ENCODE data around the gene PALLD.
"Not testable (repeated sequence)": the region's sequence is repeated elsewhere in the genome, so short reads cannot be mapped to it uniquely, and the experiment has no call there.

The PALLD gene

DNA sequence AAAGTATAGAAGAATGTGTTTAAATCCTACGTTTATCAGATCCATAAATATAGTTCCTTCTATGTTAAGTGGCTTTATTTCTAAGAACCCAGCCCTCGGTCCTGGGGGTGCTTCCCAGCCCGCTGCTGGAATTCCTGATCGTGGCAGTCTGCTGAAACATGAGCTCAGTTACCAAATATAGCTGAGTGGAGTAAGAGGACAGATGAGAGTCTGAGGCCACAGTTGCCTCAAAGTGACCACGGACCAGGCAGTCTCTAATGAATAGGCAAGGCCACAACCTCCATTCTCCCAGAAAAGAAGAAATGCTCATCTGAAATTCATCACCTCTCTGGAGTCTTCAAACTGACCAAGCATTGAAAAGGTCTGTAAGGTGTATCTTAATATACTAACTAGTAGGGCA lies at the start of gene PALLD:
PALLD (plus strand) TSS at position 219 of the 400 bp plus-strand sequence.
- no peak for DNase-seq

GRCh38 chr4:168449063-168449462 lies 47.8 kb upstream of the PALLD start:
- not testable (repeated sequence) for DNase-seq

DNA sequence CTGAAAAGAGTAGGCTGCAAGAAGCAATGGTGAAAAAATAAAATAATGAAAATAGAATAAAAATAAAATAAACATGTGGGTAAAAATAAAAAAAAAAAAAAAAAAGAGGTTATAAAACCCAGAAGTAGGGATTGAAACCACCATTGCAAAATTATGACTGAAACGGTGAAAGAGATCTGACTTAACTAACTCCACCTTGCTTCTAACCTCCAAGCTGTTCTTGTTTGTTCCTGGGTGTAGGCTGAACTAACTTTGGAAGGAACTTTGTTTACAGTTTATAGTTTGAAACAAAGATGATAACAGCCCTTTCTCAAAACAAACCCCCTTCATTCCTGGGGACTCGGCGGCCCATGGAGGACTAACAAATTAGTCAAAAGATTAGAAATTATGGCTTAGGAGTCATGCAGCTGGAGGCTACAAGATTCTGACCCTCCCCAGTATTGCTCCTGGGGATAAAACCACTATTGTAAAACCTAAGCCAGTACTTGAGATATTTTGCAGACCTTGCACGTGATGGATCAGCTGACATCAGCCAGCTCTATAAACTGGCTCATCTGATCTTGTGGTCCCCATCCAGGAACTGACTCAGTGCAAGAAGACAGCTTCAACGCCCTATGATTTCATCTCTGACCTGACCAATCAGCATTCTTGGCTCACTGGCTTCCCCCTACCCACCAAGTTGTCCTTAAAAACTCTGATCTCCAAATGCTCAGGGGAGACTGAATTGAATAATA lies 47.0 kb upstream of the PALLD start:
- peak; percentile 5 to 18 for DNase-seq

GRCh38 chr4:168451331-168451730 lies 45.5 kb upstream of the PALLD start:
- DNase-seq, result no peak

- no peak for DNase-seq
Observed at GRCh38 chr4:168451744-168452390, 45.0 kb upstream of the PALLD start.

GRCh38 chr4:168453146-168453545 lies 43.7 kb upstream of the PALLD start:
- no peak for DNase-seq

DNA sequence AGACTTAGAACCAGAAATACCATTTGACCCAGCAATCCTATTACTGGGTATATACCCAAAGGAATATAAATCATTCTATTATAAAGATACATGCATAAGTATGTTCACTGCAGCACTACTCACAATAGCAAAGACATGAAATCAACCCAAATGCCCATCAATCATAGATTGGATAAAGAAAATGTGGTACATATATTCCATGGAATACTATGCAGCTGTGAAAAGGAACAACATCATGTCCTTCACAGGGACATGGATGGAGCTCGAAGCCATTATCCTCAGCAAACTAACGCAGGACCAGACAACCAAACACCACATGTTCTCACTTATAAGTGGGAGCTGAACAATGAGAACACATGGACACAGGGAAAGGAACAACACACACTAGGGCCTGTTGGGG lies 38.6 kb upstream of the PALLD start:
- not testable (repeated sequence) for DNase-seq

- no peak for DNase-seq
Observed at GRCh38 chr4:168461821-168462220, 35.0 kb upstream of the PALLD start.

DNA sequence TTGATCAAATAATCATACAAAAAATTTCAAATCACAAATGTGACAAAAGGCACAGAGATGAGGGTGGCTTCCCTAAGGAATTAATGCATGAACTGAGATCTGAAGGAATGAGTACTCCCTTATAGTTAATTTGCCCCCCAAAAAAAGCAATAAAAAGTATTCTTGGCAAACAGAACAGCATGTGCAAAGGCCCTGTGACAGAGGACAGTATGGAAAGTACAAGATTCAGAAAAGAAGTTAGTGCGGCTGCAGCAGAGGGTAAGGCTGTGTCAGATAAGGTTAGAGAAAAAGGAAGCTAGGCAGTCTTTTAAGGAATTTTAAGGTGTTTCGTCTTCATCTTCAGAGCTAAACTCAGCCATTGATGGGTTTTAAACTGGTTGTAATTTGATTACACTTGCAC lies 23.9 kb upstream of the PALLD start:
- no peak for DNase-seq

DNA sequence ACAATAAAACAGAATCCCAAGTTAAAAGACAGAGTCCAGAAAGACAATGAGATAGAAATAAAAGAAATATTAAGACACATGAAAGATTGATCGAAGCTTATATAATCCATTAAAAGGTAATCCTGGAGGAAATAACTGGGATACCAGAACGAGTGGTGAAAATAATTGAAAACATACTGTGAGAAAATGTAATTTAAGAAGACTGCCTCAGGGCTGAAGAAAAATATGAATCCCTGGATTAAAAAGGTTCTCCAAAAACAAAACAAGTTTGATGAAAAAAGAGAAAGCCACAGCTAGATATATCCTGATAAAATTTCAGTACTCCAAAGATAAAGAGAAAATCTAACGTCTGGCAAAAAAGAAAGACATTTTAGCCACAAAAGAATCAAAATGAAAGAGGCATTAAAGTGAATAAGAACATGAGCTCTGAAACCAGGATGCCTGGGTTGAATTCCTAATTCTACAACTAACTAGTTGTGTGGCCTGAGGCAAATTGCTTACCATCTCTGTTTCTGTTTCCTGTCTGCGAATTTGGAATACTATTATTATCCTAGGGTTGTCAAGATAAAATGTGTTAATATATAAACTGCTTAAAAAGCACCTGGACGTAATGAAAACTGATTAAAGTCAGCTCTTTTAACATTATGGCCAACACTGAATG lies 22.1 kb upstream of the PALLD start:
- DNase-seq, result no peak

- peak; percentile 28 to 42 for DNase-seq
Observed at GRCh38 chr4:168475745-168476144, 21.1 kb upstream of the PALLD start.

DNA sequence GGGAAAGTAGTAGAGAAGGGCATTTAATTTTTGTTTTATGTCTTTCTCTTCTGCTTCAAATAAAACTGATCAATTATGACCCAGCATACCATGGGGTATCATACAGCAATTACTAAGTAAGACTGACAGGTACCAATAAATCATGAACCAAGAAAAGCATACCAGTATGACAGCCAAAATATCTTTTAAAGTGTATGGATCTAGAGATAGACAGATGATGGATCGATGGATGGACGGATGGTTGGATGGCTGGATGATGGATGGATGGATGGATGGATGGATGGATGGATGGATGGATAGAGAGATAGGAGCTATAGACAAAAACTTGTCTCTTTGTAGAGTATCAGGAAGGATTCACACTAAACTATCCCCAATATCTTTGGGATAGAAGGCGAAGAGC lies 18.0 kb upstream of the PALLD start:
- DNase-seq, result no peak

DNA sequence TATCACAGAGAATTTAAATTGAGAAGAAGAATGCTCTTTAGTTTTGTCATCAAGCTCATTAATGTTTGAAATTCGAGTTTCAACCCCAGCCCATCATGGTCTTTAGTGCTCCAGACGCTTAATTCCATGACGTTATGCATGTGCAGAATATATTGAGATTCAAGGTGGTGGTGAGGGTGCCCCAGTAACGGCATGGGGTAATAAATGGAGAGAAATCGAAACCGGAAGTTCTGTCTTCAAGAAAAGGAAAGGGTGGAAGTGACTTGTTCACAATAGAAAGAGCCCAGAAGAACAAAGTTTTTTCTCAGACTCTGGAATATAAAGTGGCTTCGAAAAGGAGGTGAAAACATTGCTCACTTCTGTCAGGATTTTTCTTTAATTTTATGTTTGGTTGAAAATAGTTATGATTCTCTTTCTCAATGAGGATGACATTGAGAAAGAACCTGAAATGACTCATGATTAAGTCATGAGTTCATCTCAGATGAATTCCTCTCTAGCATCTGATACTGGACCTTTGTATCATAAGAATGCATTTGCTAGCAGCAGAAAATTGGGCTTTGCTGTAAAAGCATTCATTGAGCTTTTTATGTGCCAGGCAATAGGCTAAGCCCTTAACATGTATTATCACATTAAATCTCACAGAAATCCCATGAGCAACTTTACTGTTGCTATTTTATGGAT lies 15.8 kb upstream of the PALLD start:
- DNase-seq, result peak; percentile 8 to 25

GRCh38 chr4:168483811-168484210 lies 13.0 kb upstream of the PALLD start:
- DNase-seq, result no peak

DNA sequence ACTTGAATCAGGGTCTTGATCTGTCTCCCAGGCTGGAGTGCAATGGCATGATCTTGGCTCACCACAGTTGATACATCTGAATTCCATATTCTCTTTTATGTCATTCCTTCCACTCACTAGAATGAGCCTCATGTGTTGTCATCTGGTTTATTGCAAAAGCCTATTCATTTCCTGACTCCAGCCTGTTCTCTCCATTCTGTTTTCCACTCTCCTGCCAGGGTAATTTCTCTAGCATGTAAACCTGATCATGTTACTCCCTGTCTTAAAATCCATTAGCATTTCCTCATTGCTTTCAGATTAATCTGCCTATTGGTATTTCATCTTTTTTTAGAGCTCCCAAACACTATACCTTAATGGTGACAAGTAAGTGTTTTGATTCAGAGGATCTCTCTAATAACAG lies 12.2 kb upstream of the PALLD start:
- DNase-seq, result no peak

DNA sequence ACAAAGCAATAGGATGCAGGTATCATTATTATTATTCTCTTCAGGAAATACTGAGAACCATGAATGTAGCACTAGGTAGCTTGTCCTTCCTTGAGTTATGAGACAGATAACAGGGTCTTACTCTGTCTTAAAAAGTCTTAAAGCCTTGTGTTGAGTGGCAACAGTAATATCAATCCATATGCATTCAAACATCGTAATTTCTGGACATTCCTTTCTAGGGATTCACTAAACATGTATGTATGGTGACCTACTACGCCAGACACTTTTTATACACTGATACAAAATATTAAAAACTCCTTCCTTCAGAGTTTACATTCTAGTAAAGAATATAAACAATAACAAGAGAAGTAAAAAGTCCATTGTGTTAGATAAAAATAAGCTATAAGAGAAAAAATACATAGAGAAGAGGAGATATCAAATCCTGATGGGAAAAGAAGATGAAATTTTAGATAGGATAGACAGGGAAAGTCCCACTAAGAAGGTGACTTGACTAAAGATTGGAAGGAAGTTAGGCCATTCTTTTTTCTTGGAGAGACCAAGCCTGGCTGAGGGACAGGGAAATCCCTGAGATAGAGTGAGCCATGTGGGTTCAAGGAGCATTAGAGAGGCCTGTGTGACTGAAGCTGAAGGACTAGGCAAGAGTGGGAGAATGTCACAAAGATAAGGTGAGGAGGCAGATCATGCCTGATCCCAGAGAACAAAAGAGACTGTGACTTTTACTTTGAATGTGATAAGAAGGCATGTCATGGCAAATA lies 11.5 kb upstream of the PALLD start:
- no peak for DNase-seq

DNA sequence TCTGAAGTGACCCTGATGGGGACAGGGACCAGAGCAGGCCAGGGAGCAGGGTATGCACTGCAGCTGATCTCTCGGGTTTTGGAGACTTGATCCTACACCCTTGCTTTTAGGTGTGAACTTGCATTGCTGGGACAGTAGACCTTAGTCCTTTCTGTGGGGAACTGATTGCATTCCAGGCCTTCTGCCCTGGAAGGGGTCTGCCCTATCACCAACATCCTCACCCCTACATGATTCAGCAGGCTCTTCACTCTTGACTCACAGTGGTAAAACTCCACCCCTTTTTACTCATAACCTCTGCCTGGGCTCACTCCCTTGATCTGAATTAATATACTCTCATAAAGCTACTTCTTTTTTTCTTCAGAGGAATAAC lies 10.0 kb upstream of the PALLD start:
- no peak for DNase-seq

GRCh38 chr4:168487282-168488035 lies 9.4 kb upstream of the PALLD start:
- DNase-seq, result no peak

DNA sequence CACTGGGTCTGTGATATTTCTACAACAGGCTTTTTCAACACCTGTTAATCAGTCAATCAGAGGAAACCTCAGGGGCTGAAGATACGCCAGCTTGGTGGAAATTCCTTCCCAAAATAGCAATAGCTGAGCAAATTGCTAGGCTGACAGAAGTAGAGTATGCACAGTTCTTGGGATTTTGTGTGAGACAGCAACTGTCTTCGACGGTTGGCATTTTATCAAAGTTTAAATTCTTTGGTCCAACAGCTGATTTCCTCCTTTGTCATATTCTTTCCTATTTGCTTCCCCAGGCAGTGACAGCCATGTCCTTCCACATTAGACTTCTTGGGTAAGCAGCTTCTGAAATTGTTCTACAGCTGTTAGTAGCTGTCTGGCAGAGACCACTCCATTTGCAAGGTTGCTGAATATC lies 8.0 kb upstream of the PALLD start:
- DNase-seq, result no peak

DNA sequence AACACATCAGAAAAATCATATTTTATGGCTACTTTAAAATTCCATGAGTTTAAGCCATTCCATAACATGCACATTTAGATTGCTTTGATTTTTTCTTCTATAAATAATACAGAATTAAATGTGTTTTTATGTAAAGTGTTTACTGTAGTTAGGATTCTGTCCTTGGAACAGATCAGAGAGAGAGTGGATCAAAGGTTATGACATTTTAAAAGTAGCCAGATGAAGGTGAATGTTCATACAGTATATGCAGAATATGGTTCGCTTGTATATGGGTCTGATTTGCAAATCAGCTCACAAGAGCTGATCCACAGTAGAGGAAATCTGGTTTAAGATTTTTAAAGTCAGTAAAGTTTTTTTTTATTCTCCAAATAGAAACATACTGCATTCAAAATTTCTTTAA lies 7.2 kb upstream of the PALLD start:
- no peak for DNase-seq

DNA sequence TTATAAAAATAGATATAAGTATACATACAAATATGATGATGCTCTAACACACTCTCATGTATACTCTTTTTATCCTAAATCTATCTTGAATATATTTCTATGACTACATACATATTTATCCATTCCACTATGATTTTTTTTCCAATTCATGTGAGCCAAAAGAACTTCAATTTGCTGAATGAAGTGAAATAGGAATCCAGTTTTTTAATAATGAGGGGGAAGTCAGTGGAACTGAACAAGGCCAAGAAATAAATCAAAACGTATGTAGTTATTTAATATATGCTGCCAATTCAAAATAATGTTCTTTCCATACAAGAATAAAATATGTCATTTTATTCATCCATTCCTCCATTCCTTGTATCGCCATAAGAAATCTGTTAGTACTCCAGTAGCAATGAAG lies 6.1 kb upstream of the PALLD start:
- DNase-seq, result no peak

GRCh38 chr4:168491563-168491962 lies 5.3 kb upstream of the PALLD start:
- DNase-seq, result no peak
